Thyroid gland (tissue), 4 donors: ENCODE results near the gene WASL.

Experiments used
- POLR2A ChIP-seq, 2 donors: fragments of 450-650 bp; IDR thresholded peaks; one replicate each; pipeline ENCODE4 v1.6.1; 2017; ENCODE audit warnings: antibody characterized with exemption in 2 of 2, mild to moderate bottlenecking in 2 of 2, moderate library complexity in 1 of 2
- TF ChIP-seq, protein P1 (sequence below), 6 experiments: fragments of 200-600 bp in 3 of 6; fragments of 450-650 bp in 3 of 6; sonication (generic) in 3 of 6; IDR thresholded peaks; one replicate each; pipeline ENCODE4 v1.5.1; 2016 to 2019; ENCODE audit warnings: antibody characterized with exemption in 6 of 6, mild to moderate bottlenecking in 2 of 6, inconsistent platforms in 1 of 6, moderate library complexity in 1 of 6

GRCh38 chr7:123715198-123715597, 33.6 kb downstream of the WASL start:
- TF ChIP-seq POLR2A (IDR thresholded peaks at IDR 0.05), result no peak
- TF ChIP-seq, protein P1, sequence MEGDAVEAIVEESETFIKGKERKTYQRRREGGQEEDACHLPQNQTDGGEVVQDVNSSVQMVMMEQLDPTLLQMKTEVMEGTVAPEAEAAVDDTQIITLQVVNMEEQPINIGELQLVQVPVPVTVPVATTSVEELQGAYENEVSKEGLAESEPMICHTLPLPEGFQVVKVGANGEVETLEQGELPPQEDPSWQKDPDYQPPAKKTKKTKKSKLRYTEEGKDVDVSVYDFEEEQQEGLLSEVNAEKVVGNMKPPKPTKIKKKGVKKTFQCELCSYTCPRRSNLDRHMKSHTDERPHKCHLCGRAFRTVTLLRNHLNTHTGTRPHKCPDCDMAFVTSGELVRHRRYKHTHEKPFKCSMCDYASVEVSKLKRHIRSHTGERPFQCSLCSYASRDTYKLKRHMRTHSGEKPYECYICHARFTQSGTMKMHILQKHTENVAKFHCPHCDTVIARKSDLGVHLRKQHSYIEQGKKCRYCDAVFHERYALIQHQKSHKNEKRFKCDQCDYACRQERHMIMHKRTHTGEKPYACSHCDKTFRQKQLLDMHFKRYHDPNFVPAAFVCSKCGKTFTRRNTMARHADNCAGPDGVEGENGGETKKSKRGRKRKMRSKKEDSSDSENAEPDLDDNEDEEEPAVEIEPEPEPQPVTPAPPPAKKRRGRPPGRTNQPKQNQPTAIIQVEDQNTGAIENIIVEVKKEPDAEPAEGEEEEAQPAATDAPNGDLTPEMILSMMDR (IDR thresholded peaks at IDR 0.05), result no peak
